Keratinocyte (primary cell): ENCODE measurements around the gene HGS. TPM values are rescaled to one million over a fixed set of nuclear protein-coding genes. Genes with fewer than 3 reads are reported as not detected.

Experiments
- DNase-seq: peaks from one replicate; pipeline ENCODE4 v3.0.0-alpha.2; 2011; ENCODE audit warnings: low read depth, missing footprints, low spot score
- FAIRE-seq: peaks from 2 replicates; lab custom pipeline; 2011; peaks lifted over from hg19 to GRCh38; lab: Jason Lieb, UNC
- H2AFZ ChIP-seq: 2 replicates; pipeline ENCODE4 v1.6.0; 2012; ENCODE audit warnings: low read length, control low read depth, inconsistent platforms; ENCODE audit not compliant: control insufficient read depth
- H3K27ac ChIP-seq: 2 replicates; pipeline ENCODE4 v1.5.1; 2011; ENCODE audit warnings: low read length; ENCODE audit not compliant: control insufficient read depth, insufficient read depth
- H3K27me3 ChIP-seq: 3 replicates; pipeline ENCODE4 v1.6.0; 2011; ENCODE audit warnings: low read length; ENCODE audit not compliant: control insufficient read depth, insufficient read depth; ENCODE audit errors: extremely low read depth
- H3K36me3 ChIP-seq, 2 experiments: 2 replicates in 1 of 2; 3 replicates in 1 of 2; pipeline ENCODE4 v1.5.1; 2011; ENCODE audit warnings: low read length in 2 of 2, mild to moderate bottlenecking in 1 of 2; ENCODE audit not compliant: control insufficient read depth in 2 of 2, insufficient read depth in 2 of 2; ENCODE audit errors: extremely low read depth in 1 of 2
- H3K4me1 ChIP-seq: 3 replicates; pipeline ENCODE4 v1.5.1; 2011; ENCODE audit warnings: low read length; ENCODE audit not compliant: control insufficient read depth, insufficient read depth; ENCODE audit errors: extremely low read depth
- H3K4me2 ChIP-seq: 3 replicates; pipeline ENCODE4 v1.6.0; 2011; ENCODE audit warnings: low read depth, low read length; ENCODE audit not compliant: control insufficient read depth, insufficient read depth; ENCODE audit errors: extremely low read depth
- H3K4me3 ChIP-seq, 3 experiments: fragments of 200-600 bp in 1 of 3; sonication (generic) in 1 of 3; 2 replicates in 2 of 3; 3 replicates in 1 of 3; pipeline ENCODE4 v1.5.1; 2011 to 2016; ENCODE audit warnings: low read length in 3 of 3, mild to moderate bottlenecking in 3 of 3, control low read depth in 2 of 3, inconsistent platforms in 1 of 3, low read depth in 1 of 3, mixed read lengths in 1 of 3, mixed run types in 1 of 3, moderate library complexity in 1 of 3; ENCODE audit not compliant: control insufficient read depth in 2 of 3, insufficient read depth in 2 of 3; ENCODE audit errors: extremely low read depth in 1 of 3
- H3K79me2 ChIP-seq: 2 replicates; pipeline ENCODE4 v1.6.0; 2012; ENCODE audit warnings: low read length; ENCODE audit not compliant: control insufficient read depth, insufficient read depth
- H3K9ac ChIP-seq: 3 replicates; pipeline ENCODE4 v1.6.0; 2011; ENCODE audit warnings: low read length; ENCODE audit not compliant: control insufficient read depth, insufficient read depth; ENCODE audit errors: extremely low read depth
- H3K9me1 ChIP-seq: 3 replicates; pipeline ENCODE4 v1.6.0; 2011; ENCODE audit warnings: low read length; ENCODE audit not compliant: control insufficient read depth, insufficient read depth; ENCODE audit errors: extremely low read depth
- H3K9me3 ChIP-seq: 2 replicates; pipeline ENCODE4 v1.5.1; 2012; ENCODE audit warnings: low read depth, low read length; ENCODE audit not compliant: control insufficient read depth
- H4K20me1 ChIP-seq: 3 replicates; pipeline ENCODE4 v1.6.0; 2011; ENCODE audit warnings: low read length; ENCODE audit not compliant: control insufficient read depth, insufficient read depth; ENCODE audit errors: extremely low read depth
- EZH2 ChIP-seq: IDR thresholded peaks from one replicate; pipeline ENCODE4 v1.6.1; 2012; ENCODE audit warnings: inconsistent platforms, mild to moderate bottlenecking, low read length, moderate library complexity
- dilution Hi-C: fragments of 300-500 bp; cut with MboI; formaldehyde crosslinking; loops from one replicate; pipeline ENCODE4 v1.7.0; 2020; ENCODE audit warnings: low sequenced_read_pairs; ENCODE audit not compliant: extremely low pct_ligation_motif_present
- polyA plus RNA-seq, 5 experiments: library from polyadenylated mRNA; depleted of rRNA in 3 of 5; stranded (reverse) in 3 of 5; stranded (forward) in 1 of 5; unstranded in 1 of 5; fragments of >200 nt; gene quantifications; 1 replicate in 1 of 5; 2 replicates in 3 of 5; 3 replicates in 1 of 5; pipeline versions ENCODE4 v1.2.1 to v1.2.3, GENCODE V29; 2011 to 2012; ENCODE audit warnings: missing spikeins in 2 of 5, low read depth in 1 of 5, low replicate concordance in 1 of 5
- TF ChIP-seq, protein P1 (sequence below), 3 experiments: IDR thresholded peaks in 1 of 3; conservative IDR thresholded peaks in 1 of 3; optimal IDR thresholded peaks in 1 of 3; 2 replicates in 2 of 3; 3 replicates in 1 of 3; pipeline versions ENCODE3 to v1.5.1; 2011; ENCODE audit warnings: low read length in 3 of 3, mild to moderate bottlenecking in 3 of 3, moderate library complexity in 2 of 3, control low read depth in 1 of 3, inconsistent platforms in 1 of 3; ENCODE audit not compliant: insufficient read depth in 2 of 3; ENCODE audit errors: extremely low read depth in 1 of 3

Gene HGS
- polyA plus RNA-seq, 1 donor (not counting 4 experiments of a cell fraction or from before 2014, with no cell fraction given): 79.6 TPM

GRCh38 chr17:81660441-81660840 lies 23.4 kb upstream of the HGS start:
- Histone ChIP-seq H3K79me2 (peaks cover 8% of the 10 kb centered on the region), H3K9me3 (no peaks in the 10 kb centered on the region), H3K4me3 (no peak overlapping the region), H3K4me2 (no peak overlapping the region), H3K27me3 (no peaks in the 10 kb centered on the region), H2AFZ (no peak overlapping the region), H4K20me1 (no peaks in the 10 kb centered on the region), H3K9ac (no peak overlapping the region), H3K4me1 (peaks cover 13% of the 10 kb centered on the region), H3K9me1 (no peaks in the 10 kb centered on the region), H3K27ac (no peak overlapping the region), H3K36me3 (peaks cover 8 to 12% of the 10 kb centered on the region in 2 experiments)
- FAIRE-seq: no peak
- dilution Hi-C loops: no loop called here
- TF ChIP-seq, protein P1, sequence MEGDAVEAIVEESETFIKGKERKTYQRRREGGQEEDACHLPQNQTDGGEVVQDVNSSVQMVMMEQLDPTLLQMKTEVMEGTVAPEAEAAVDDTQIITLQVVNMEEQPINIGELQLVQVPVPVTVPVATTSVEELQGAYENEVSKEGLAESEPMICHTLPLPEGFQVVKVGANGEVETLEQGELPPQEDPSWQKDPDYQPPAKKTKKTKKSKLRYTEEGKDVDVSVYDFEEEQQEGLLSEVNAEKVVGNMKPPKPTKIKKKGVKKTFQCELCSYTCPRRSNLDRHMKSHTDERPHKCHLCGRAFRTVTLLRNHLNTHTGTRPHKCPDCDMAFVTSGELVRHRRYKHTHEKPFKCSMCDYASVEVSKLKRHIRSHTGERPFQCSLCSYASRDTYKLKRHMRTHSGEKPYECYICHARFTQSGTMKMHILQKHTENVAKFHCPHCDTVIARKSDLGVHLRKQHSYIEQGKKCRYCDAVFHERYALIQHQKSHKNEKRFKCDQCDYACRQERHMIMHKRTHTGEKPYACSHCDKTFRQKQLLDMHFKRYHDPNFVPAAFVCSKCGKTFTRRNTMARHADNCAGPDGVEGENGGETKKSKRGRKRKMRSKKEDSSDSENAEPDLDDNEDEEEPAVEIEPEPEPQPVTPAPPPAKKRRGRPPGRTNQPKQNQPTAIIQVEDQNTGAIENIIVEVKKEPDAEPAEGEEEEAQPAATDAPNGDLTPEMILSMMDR (optimal IDR thresholded peaks at IDR 0.05 in 1 of 3, IDR thresholded peaks at IDR 0.05 in 1 of 3, conservative IDR thresholded peaks at IDR 0.05 in 1 of 3; ENCODE audit: extremely low read depth in 1 of 3, insufficient read depth in 2 of 3, low read length in 3 of 3): no peak
- TF ChIP-seq EZH2: no peak
- no peak for DNase-seq

DNA sequence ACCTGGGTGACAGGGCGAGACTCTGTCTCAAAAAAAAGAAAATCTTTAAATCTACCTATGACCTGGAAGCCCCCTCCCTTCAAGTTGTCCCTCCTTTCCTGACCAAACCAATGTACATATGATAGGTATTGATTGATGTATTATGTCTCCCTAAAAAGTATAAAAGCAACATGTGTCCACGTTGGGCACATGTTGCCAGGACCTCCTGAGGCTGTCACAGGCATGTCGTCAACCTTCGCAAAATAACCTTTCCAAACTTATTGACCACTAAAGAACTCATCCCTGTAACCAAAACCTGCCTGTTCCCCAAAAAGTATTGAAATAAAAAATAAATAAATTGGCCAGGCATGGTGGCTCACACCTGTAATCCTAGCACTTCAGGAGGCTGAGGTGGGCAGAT lies 21.8 kb upstream of the HGS start:
- no peak for FAIRE-seq
- no peak overlapping the region for H3K4me2 ChIP-seq
- no peaks in the 10 kb centered on the region for H3K9me3 ChIP-seq
- peaks cover 21% of the 10 kb centered on the region for H3K79me2 ChIP-seq
- peaks cover 8 to 12% of the 10 kb centered on the region in 2 experiments for H3K36me3 ChIP-seq
- dilution Hi-C loops: no loop called here
- no peak for DNase-seq
- H3K4me1 ChIP-seq: peaks cover 18% of the 10 kb centered on the region
- no peaks in the 10 kb centered on the region for H3K27me3 ChIP-seq
- TF ChIP-seq, protein P1 (optimal IDR thresholded peaks at IDR 0.05 in 1 of 3, IDR thresholded peaks at IDR 0.05 in 1 of 3, conservative IDR thresholded peaks at IDR 0.05 in 1 of 3; ENCODE audit: extremely low read depth in 1 of 3, insufficient read depth in 2 of 3, low read length in 3 of 3): no peak
- no peak for TF ChIP-seq EZH2
- H2AFZ ChIP-seq: no peak overlapping the region
- H3K9ac ChIP-seq: no peak overlapping the region
- no peak overlapping the region for H3K27ac ChIP-seq
- H3K4me3 ChIP-seq: no peak overlapping the region
- no peaks in the 10 kb centered on the region for H3K9me1 ChIP-seq
- no peaks in the 10 kb centered on the region for H4K20me1 ChIP-seq
